NK-92 (cell line): ENCODE results near the gene RASAL3.
"Not testable (repeated sequence)": the region's sequence is repeated elsewhere in the genome, so short reads cannot be mapped to it uniquely, and the experiment has no call there.

Experiments used
- DNase-seq: peaks from one replicate; lab custom pipeline; 2025; ENCODE audit not compliant: unreplicated experiment; lab: John Stamatoyannopoulos, UW

The RASAL3 gene

GRCh38 chr19:15421721-15422260 is 42.6 kb downstream of the RASAL3 start:
- DNase-seq, result no peak

GRCh38 chr19:15421136-15421695 is 43.1 kb downstream of the RASAL3 start:
- no peak for DNase-seq

- no peak for DNase-seq
Observed at GRCh38 chr19:15419413-15420025, 44.8 kb downstream of the RASAL3 start.

GRCh38 chr19:15418579-15419412 is 45.5 kb downstream of the RASAL3 start, which contains the start of gene AKAP8L:
AKAP8L (minus strand) TSS chr19:15418988; CDS start chr19:15418923, 65 bp downstream.
- DNase-seq, result peak; percentile 98

GRCh38 chr19:15418231-15418578 is 46.1 kb downstream of the RASAL3 start:
- DNase-seq, result no peak

GRCh38 chr19:15417699-15418098 is 46.6 kb downstream of the RASAL3 start:
- no peak for DNase-seq

GRCh38 chr19:15412832-15413231 is 51.5 kb downstream of the RASAL3 start:
- no peak for DNase-seq

GRCh38 chr19:15411351-15411750 is 53.0 kb downstream of the RASAL3 start:
- not testable (repeated sequence) for DNase-seq

- no peak for DNase-seq
Observed at GRCh38 chr19:15404780-15405211, 59.5 kb downstream of the RASAL3 start.

- no peak for DNase-seq
Observed at GRCh38 chr19:15404097-15404779, 60.1 kb downstream of the RASAL3 start.

GRCh38 chr19:15403151-15403531 is 61.2 kb downstream of the RASAL3 start:
- no peak for DNase-seq

- DNase-seq, result no peak
Observed at GRCh38 chr19:15402411-15403150, 61.8 kb downstream of the RASAL3 start.
